NCI-H69 (cell line): ENCODE measurements around the gene CRNKL1.
"Not testable (repeated sequence)": the region's sequence is repeated elsewhere in the genome, so short reads cannot be mapped to it uniquely, and the experiment has no call there.

ENCODE experiments used
- DNase-seq: peaks from one replicate; lab custom pipeline; 2025; lab: John Stamatoyannopoulos, UW

CRNKL1 gene

GRCh38 chr20:20010639-20011500 lies 41.4 kb downstream of the CRNKL1 start:
- peak; percentile 89 for DNase-seq

- DNase-seq = peak; percentile 78
Observed at GRCh38 chr20:20009784-20010253, 42.4 kb downstream of the CRNKL1 start.

- no peak for DNase-seq
Observed at GRCh38 chr20:20005342-20005741, 46.9 kb downstream of the CRNKL1 start.

GRCh38 chr20:20003955-20004322 lies 48.3 kb downstream of the CRNKL1 start:
- DNase-seq = not testable (repeated sequence)

- no peak for DNase-seq
Observed at GRCh38 chr20:20003031-20003954, 49.0 kb downstream of the CRNKL1 start.

GRCh38 chr20:20002101-20002998 lies 49.9 kb downstream of the CRNKL1 start:
- DNase-seq = peak; percentile 10

GRCh38 chr20:20000211-20000968 lies 51.9 kb downstream of the CRNKL1 start:
- no peak for DNase-seq

GRCh38 chr20:19998990-19999705 lies 53.1 kb downstream of the CRNKL1 start:
- DNase-seq = no peak

GRCh38 chr20:19996917-19997316 lies 55.3 kb downstream of the CRNKL1 start:
- DNase-seq = no peak

GRCh38 chr20:19996222-19996621 lies 56.0 kb downstream of the CRNKL1 start:
- no peak for DNase-seq

GRCh38 chr20:19995220-19995863 lies 56.9 kb downstream of the CRNKL1 start:
- DNase-seq = peak; percentile 74

GRCh38 chr20:19993958-19994669 lies 58.2 kb downstream of the CRNKL1 start:
- DNase-seq = peak; percentile 10

- DNase-seq = no peak
Observed at GRCh38 chr20:19992996-19993908, 59.0 kb downstream of the CRNKL1 start.

GRCh38 chr20:19991854-19992253 lies 60.4 kb downstream of the CRNKL1 start:
- no peak for DNase-seq

- DNase-seq = peak; percentile 49
Observed at GRCh38 chr20:19991308-19991707, 61.0 kb downstream of the CRNKL1 start.

GRCh38 chr20:19990850-19991249 lies 61.4 kb downstream of the CRNKL1 start:
- DNase-seq = no peak

- DNase-seq = no peak
Observed at GRCh38 chr20:19987046-19987445, 65.2 kb downstream of the CRNKL1 start.

GRCh38 chr20:19986419-19986818 lies 65.8 kb downstream of the CRNKL1 start:
- DNase-seq = no peak
